Natural killer cell (primary cell): ENCODE data around the gene FOXQ1. TPM values are rescaled to one million over a fixed set of nuclear protein-coding genes. Genes with fewer than 3 reads are reported as not detected.

Source experiments
- ATAC-seq, 3 donors: fragments of 150-1000 bp in 2 of 3; fragments of 200-7000 bp in 1 of 3; cut with Tn5 transposase; 1 replicate in 1 of 3; 2 replicates in 2 of 3; pipeline ENCODE4 v1.10.0; 2021; ENCODE audit warnings: mild to moderate bottlenecking in 2 of 3, moderate library complexity in 2 of 3
- DNase-seq, 2 donors: peaks; one replicate each; pipeline versions ENCODE4 v3.0.0 to v3.0.0-alpha.2; 2013 to 2021; ENCODE audit warnings: mixed read lengths in 1 of 2
- H3K27ac ChIP-seq: one replicate; pipeline ENCODE4 v1.5.1; 2013; ENCODE audit warnings: mild to moderate bottlenecking, low read length
- H3K27me3 ChIP-seq: one replicate; pipeline ENCODE4 v1.6.1; 2013; ENCODE audit warnings: low read length; ENCODE audit not compliant: control insufficient read depth, insufficient read depth
- H3K36me3 ChIP-seq: one replicate; pipeline ENCODE4 v1.6.1; 2013; ENCODE audit warnings: low read length; ENCODE audit not compliant: control insufficient read depth, insufficient read depth
- H3K4me1 ChIP-seq: one replicate; pipeline ENCODE4 v1.6.1; 2013; ENCODE audit warnings: low read length; ENCODE audit not compliant: control insufficient read depth, insufficient read depth
- H3K4me3 ChIP-seq: one replicate; pipeline ENCODE4 v1.5.1; 2013; ENCODE audit warnings: low read length
- H3K9me3 ChIP-seq: one replicate; pipeline ENCODE4 v1.6.1; 2013; ENCODE audit warnings: low read length; ENCODE audit not compliant: control insufficient read depth, insufficient read depth
- H3K27ac Mint-ChIP-seq, 2 donors: one replicate each; pipeline ENCODE4 v1.8.0; 2022; ENCODE audit warnings: mild to moderate bottlenecking in 2 of 2, mixed read lengths in 2 of 2, moderate library complexity in 1 of 2
- H3K27me3 Mint-ChIP-seq, 2 donors: one replicate each; pipeline ENCODE4 v1.8.0; 2022; ENCODE audit warnings: low read depth in 2 of 2, mixed read lengths in 2 of 2
- H3K36me3 Mint-ChIP-seq: one replicate; pipeline ENCODE4 v1.8.0; 2022; ENCODE audit warnings: mixed read lengths
- H3K4me1 Mint-ChIP-seq, 2 donors: one replicate each; pipeline ENCODE4 v1.8.0; 2022; ENCODE audit warnings: mixed read lengths in 2 of 2
- H3K4me3 Mint-ChIP-seq: one replicate; pipeline ENCODE4 v1.8.0; 2022; ENCODE audit warnings: mild to moderate bottlenecking, moderate library complexity, mixed read lengths
- H3K9me3 Mint-ChIP-seq, 2 donors: one replicate each; pipeline ENCODE4 v1.8.0; 2022; ENCODE audit warnings: mixed read lengths in 2 of 2
- WGBS: methylation state at CpG from one replicate; pipeline ENCODE4 v1.1.7; 2013; ENCODE audit warnings: missing lambda C conversion rate; ENCODE audit not compliant: insufficient coverage; 5-methylcytosine and 5-hydroxymethylcytosine counted together
- intact Hi-C: fragments of 100-400 bp; cut with micrococcal nuclease; formaldehyde crosslinking; loops from one replicate; pipeline ENCODE4 v1.14.2; 2022
- total RNA-seq, 4 donors: library from RNA; stranded (reverse); fragments of 120-200 nt in 1 of 4; gene quantifications; one replicate each; pipeline versions ENCODE4 v1.2.3 to v1.2.4, GENCODE V29; 2013 to 2022
- TF ChIP-seq, protein P1 (sequence below): fragments of 200-600 bp; IDR thresholded peaks from one replicate; pipeline ENCODE4 v1.8.0; 2022; ENCODE audit warnings: antibody characterized with exemption

FOXQ1 gene
- total RNA-seq, 3 donors from 2014 or later (not counting 1 experiment from before 2014, with no cell fraction given): not detected

DNA sequence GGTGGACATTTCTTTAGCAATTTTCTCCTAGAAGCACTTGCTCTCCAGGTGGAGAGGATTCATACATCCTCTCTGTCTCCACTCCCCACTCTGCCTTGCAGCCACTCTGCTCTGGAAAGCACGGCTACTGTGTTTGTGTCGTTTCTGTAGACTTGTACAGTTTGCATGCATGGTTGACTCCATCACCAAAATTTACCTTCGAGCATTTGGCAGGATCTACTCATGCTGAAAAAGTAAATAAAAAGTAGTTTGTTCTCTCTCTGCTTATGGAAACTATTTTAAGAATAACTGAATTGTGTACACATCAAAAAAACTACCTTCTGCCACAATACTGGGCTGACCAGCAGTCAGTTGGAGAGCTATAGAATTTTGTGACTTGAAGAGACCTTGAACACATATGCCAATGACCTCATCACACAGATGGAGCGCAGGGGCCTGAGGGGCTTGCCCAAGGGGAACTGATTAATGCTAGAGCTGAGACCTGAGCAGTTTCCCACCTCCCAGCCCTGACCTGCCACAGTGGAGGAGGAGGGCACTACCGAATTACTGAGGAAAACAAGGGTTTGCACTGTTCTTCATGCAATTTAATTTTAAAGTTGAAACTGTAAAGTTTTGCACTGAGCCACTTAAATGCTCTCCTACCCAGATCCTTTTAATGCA lies 33.7 kb upstream of the FOXQ1 start:
- H3K36me3 ChIP-seq: no peaks in the 10 kb centered on the region
- WGBS: 82% methylated on average over 4 of the region's 5 CpGs
- no peak overlapping the region for H3K27ac Mint-ChIP-seq
- H3K27me3 ChIP-seq: no peaks in the 10 kb centered on the region
- TF ChIP-seq, protein P1, sequence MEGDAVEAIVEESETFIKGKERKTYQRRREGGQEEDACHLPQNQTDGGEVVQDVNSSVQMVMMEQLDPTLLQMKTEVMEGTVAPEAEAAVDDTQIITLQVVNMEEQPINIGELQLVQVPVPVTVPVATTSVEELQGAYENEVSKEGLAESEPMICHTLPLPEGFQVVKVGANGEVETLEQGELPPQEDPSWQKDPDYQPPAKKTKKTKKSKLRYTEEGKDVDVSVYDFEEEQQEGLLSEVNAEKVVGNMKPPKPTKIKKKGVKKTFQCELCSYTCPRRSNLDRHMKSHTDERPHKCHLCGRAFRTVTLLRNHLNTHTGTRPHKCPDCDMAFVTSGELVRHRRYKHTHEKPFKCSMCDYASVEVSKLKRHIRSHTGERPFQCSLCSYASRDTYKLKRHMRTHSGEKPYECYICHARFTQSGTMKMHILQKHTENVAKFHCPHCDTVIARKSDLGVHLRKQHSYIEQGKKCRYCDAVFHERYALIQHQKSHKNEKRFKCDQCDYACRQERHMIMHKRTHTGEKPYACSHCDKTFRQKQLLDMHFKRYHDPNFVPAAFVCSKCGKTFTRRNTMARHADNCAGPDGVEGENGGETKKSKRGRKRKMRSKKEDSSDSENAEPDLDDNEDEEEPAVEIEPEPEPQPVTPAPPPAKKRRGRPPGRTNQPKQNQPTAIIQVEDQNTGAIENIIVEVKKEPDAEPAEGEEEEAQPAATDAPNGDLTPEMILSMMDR: no peak
- H3K4me1 Mint-ChIP-seq: no peaks in the 10 kb centered on the region
- DNase-seq (no peak), ATAC-seq (no peak)
- H3K4me1 ChIP-seq: no peaks in the 10 kb centered on the region
- no peaks in the 10 kb centered on the region for H3K9me3 ChIP-seq
- H3K36me3 Mint-ChIP-seq: no peaks in the 10 kb centered on the region
- no peaks in the 10 kb centered on the region for H3K9me3 Mint-ChIP-seq
- no peak overlapping the region for H3K4me3 Mint-ChIP-seq
- H3K27me3 Mint-ChIP-seq: peaks cover 33 to 75% of the 10 kb centered on the region in 2 donors
- H3K27ac ChIP-seq: no peak overlapping the region
- intact Hi-C loops: no loop called here
- no peak overlapping the region for H3K4me3 ChIP-seq

DNA sequence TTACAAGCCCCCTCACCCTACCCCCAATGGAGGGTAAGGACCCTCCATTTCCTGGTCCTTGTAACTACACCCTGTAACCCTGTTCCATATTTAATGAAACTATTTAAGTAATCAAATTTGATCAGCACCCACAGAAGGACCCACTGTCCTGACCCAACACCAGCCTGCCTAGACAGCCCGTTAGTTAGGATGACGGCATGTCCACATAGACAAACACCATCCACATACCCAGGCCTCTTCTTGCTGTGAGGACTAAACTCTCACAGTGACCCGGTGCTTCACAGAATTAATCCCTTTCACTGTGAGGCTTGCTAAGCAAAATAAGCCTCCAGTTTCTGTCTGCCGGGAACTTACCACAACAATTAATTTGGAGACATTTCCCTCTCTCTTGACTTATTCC lies 32.8 kb upstream of the FOXQ1 start:
- no peak overlapping the region for H3K27ac ChIP-seq
- 88% methylated on average over 4 of the region's 4 CpGs for WGBS
- no peak overlapping the region for H3K4me3 ChIP-seq
- Mint-ChIP-seq H3K27ac (no peak overlapping the region), H3K36me3 (no peaks in the 10 kb centered on the region), H3K9me3 (no peaks in the 10 kb centered on the region), H3K4me1 (no peaks in the 10 kb centered on the region), H3K4me3 (no peak overlapping the region), H3K27me3 (peaks cover 34 to 79% of the 10 kb centered on the region in 2 donors)
- no peak for DNase-seq
- no peaks in the 10 kb centered on the region for H3K4me1 ChIP-seq
- H3K9me3 ChIP-seq: no peaks in the 10 kb centered on the region
- no peaks in the 10 kb centered on the region for H3K27me3 ChIP-seq
- intact Hi-C loops: no loop called here
- ATAC-seq: no peak
- H3K36me3 ChIP-seq: no peaks in the 10 kb centered on the region
- TF ChIP-seq, protein P1: no peak

DNA sequence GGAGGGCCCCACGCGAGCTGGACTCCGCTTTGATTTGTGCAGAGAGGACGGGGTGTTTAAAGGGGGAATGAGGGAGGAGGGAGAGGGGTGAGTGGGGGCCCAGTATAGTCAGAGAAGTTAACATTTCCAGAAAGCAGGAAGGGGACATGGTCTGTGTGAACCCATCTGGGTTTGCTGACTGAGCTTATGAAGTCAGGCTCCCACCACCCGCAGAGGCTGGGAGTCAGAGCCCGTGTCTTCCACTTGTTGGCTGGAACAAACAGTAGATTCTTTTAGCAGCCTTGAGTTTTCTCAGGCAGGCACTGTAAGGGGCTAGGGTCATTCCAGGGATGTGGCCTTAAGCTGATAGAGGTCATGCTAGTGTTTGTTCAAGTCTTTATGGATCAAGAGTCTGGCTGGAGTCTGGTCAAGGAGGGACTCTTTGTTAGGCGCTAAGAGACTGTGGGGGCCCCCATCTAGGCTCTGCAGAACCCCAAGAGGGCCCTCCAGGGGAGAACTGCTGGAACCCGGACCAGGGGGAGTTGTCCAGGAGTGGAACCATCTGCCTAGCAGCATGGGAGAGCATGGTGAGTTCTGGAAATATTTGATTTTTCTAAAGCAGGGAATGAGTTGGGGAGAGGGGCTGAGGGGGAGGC lies 31.1 kb upstream of the FOXQ1 start:
- Histone ChIP-seq H3K27me3 (no peaks in the 10 kb centered on the region), H3K4me3 (no peak overlapping the region), H3K4me1 (no peaks in the 10 kb centered on the region), H3K36me3 (no peaks in the 10 kb centered on the region), H3K9me3 (no peaks in the 10 kb centered on the region), H3K27ac (no peak overlapping the region)
- no peak overlapping the region for H3K27ac Mint-ChIP-seq
- H3K4me3 Mint-ChIP-seq: no peak overlapping the region
- WGBS: 87% methylated on average over 8 of the region's 8 CpGs
- DNase-seq (no peak), ATAC-seq (no peak)
- H3K36me3 Mint-ChIP-seq: no peaks in the 10 kb centered on the region
- H3K4me1 Mint-ChIP-seq: no peaks in the 10 kb centered on the region
- H3K27me3 Mint-ChIP-seq: peaks cover 23 to 64% of the 10 kb centered on the region in 2 donors
- no peaks in the 10 kb centered on the region for H3K9me3 Mint-ChIP-seq
- TF ChIP-seq, protein P1: no peak
- intact Hi-C loops: no loop called here
